Eye (tissue), 1 donor: ENCODE measurements around the gene VPS45.
"Not testable (repeated sequence)": the region's sequence is repeated elsewhere in the genome, so short reads cannot be mapped to it uniquely, and the experiment has no call there.

Experiments
- DNase-seq: peaks from one replicate; pipeline ENCODE4 v3.0.0-alpha.2; 2015

VPS45 gene

GRCh38 chr1:150162582-150162861, 94.9 kb downstream of the VPS45 start:
- no peak for DNase-seq

- DNase-seq: peak; percentile 95
These were observed 95.5 kb downstream of the VPS45 start for GRCh38 chr1:150162862-150163706.

GRCh38 chr1:150164224-150164623, 96.6 kb downstream of the VPS45 start:
- no peak for DNase-seq

- DNase-seq: no peak
These were observed 97.2 kb downstream of the VPS45 start for GRCh38 chr1:150164779-150165178.

GRCh38 chr1:150165622-150166612, 98.3 kb downstream of the VPS45 start:
- DNase-seq: peak; percentile 77

- peak; percentile 83 for DNase-seq
These were observed 101.5 kb downstream of the VPS45 start for GRCh38 chr1:150168960-150169601.

GRCh38 chr1:150171801-150172200, 104.2 kb downstream of the VPS45 start:
- no peak for DNase-seq

- no peak for DNase-seq
These were observed 105.6 kb downstream of the VPS45 start for GRCh38 chr1:150173141-150173585.

GRCh38 chr1:150176593-150176992, 109.0 kb downstream of the VPS45 start:
- no peak for DNase-seq

GRCh38 chr1:150178548-150178947, 111.0 kb downstream of the VPS45 start:
- no peak for DNase-seq

- DNase-seq: no peak
These were observed 112.3 kb downstream of the VPS45 start for GRCh38 chr1:150179867-150180266.

GRCh38 chr1:150180474-150180873, 112.9 kb downstream of the VPS45 start:
- no peak for DNase-seq

GRCh38 chr1:150182247-150182646, 114.7 kb downstream of the VPS45 start:
- DNase-seq: no peak

GRCh38 chr1:150183061-150183460, 115.5 kb downstream of the VPS45 start:
- DNase-seq: no peak

- no peak for DNase-seq
These were observed 117.9 kb downstream of the VPS45 start for GRCh38 chr1:150185481-150185880.

- not testable (repeated sequence) for DNase-seq
These were observed 118.8 kb downstream of the VPS45 start for GRCh38 chr1:150186438-150186788.

- peak; percentile 78 for DNase-seq
These were observed 119.4 kb downstream of the VPS45 start for GRCh38 chr1:150186789-150187559.

- no peak for DNase-seq
These were observed 120.0 kb downstream of the VPS45 start for GRCh38 chr1:150187560-150187931.

GRCh38 chr1:150192012-150192411, 124.4 kb downstream of the VPS45 start:
- no peak for DNase-seq

GRCh38 chr1:150194381-150195031, 126.9 kb downstream of the VPS45 start:
- DNase-seq: no peak
